Neural cell (in vitro differentiated cells): Measurements from ENCODE around the gene SLC25A26.

Source experiments
- CTCF ChIP-seq: fragments of 450-650 bp; IDR thresholded peaks from 2 replicates; pipeline ENCODE4 v1.5.1; 2014; ENCODE audit warnings: antibody characterized with exemption, mild to moderate bottlenecking, moderate library complexity; ENCODE audit not compliant: poor library complexity, severe bottlenecking
- EP300 ChIP-seq: fragments of 450-650 bp; conservative IDR thresholded peaks from 2 replicates; pipeline ENCODE4 v1.6.1; 2014; ENCODE audit warnings: antibody characterized with exemption, mild to moderate bottlenecking, moderate library complexity; ENCODE audit not compliant: poor library complexity, severe bottlenecking
- EZH2 ChIP-seq: fragments of 200-600, 300-800 bp; shearing (Covaris generic), sonication (generic); IDR thresholded peaks from 2 replicates; pipeline ENCODE4 v1.6.1; 2014; ENCODE audit warnings: antibody characterized with exemption, low read length, borderline replicate concordance, mild to moderate bottlenecking; ENCODE audit not compliant: insufficient read depth, poor library complexity, severe bottlenecking
- POLR2AphosphoS5 ChIP-seq: IDR thresholded peaks from 2 replicates; pipeline ENCODE4 v1.6.1; 2012
- RAD21 ChIP-seq: fragments of 450-650 bp; conservative IDR thresholded peaks from 2 replicates; pipeline ENCODE4 v1.6.1; 2014; ENCODE audit warnings: antibody characterized with exemption, mild to moderate bottlenecking, moderate library complexity
- REST ChIP-seq: IDR thresholded peaks from 2 replicates; pipeline ENCODE4 v1.6.1; 2012; ENCODE audit warnings: borderline replicate concordance

- TF ChIP-seq CTCF (no peak), EZH2 (no peak), REST (no peak), POLR2AphosphoS5 (no peak), EP300 (no peak), RAD21 (no peak)
Measured at GRCh38 chr3:66260431-66260830, 39.6 kb downstream of the SLC25A26 start.
